PC-9 (cell line): ENCODE data around the gene IGFBP4. TPM values are rescaled to one million over a fixed set of nuclear protein-coding genes. Genes with fewer than 3 reads are reported as not detected.
"Not testable (repeated sequence)": the region's sequence is repeated elsewhere in the genome, so short reads cannot be mapped to it uniquely, and the experiment has no call there.

Source experiments
- BruUV-seq: library from RNA; stranded (reverse); fragments of 400-500 nt; replicated peaks from 2 replicates; lab custom pipeline; 2021; lab: Mats Ljungman, UMichigan
- CTCF ChIA-PET: fragments of 300-600 bp; sonication (Branson Sonifier 250); formaldehyde crosslinking; loops from one replicate; lab custom pipeline; 2022; ENCODE audit warnings: antibody characterized with exemption; lab: Charles Lee
- POLR2A ChIA-PET: fragments of 300-600 bp; sonication (Branson Sonifier 250); formaldehyde crosslinking; loops from one replicate; lab custom pipeline; 2022; ENCODE audit warnings: antibody characterized with exemption; ENCODE audit not compliant: unreplicated experiment; lab: Charles Lee
- DNase-seq, 2 experiments: peaks; one replicate each; pipeline versions ENCODE4 v3.0.0 to v3.0.0-alpha.2; 2015 to 2022; ENCODE audit warnings: mixed read lengths in 1 of 2
- H2AFZ ChIP-seq: fragments of 200-600 bp; sonication (generic); 2 replicates; pipeline ENCODE4 v1.8.1; 2017; ENCODE audit warnings: antibody characterized with exemption
- H3F3A ChIP-seq: fragments of 200-600 bp; sonication (generic); 2 replicates; pipeline ENCODE4 v1.8.1; 2017; ENCODE audit warnings: antibody characterized with exemption, mild to moderate bottlenecking, low read depth; ENCODE audit not compliant: insufficient read depth
- H3K27ac ChIP-seq: fragments of 200-600 bp; sonication (generic); 2 replicates; pipeline ENCODE4 v1.6.1; 2016; ENCODE audit warnings: mixed run types
- H3K27me3 ChIP-seq: fragments of 200-600 bp; sonication (generic); 2 replicates; pipeline ENCODE4 v1.6.1; 2016; ENCODE audit warnings: low read depth, mixed run types; ENCODE audit not compliant: insufficient read depth
- H3K36me3 ChIP-seq: fragments of 200-600 bp; sonication (generic); 2 replicates; pipeline ENCODE4 v1.6.1; 2016; ENCODE audit warnings: low read depth, mixed run types
- H3K4me1 ChIP-seq: fragments of 200-600 bp; sonication (generic); replicated peaks from 2 replicates; pipeline ENCODE4 v1.6.1; 2016; ENCODE audit warnings: mixed run types; ENCODE audit not compliant: insufficient read depth
- H3K4me2 ChIP-seq: fragments of 200-600 bp; sonication (generic); 2 replicates; pipeline ENCODE4 v1.6.1; 2017; ENCODE audit warnings: mixed run types
- H3K4me3 ChIP-seq: fragments of 200-600 bp; sonication (generic); 2 replicates; pipeline ENCODE4 v1.6.1; 2016; ENCODE audit warnings: mixed run types
- H3K79me2 ChIP-seq: fragments of 200-600 bp; sonication (generic); 2 replicates; pipeline ENCODE4 v1.6.1; 2017; ENCODE audit warnings: low read depth, mixed run types
- H3K9me2 ChIP-seq: fragments of 200-600 bp; sonication (generic); 2 replicates; pipeline ENCODE4 v1.8.1; 2017; ENCODE audit warnings: mild to moderate bottlenecking; ENCODE audit not compliant: insufficient read depth
- H3K9me3 ChIP-seq: fragments of 200-600 bp; sonication (generic); 2 replicates; pipeline ENCODE4 v1.8.1; 2016; ENCODE audit warnings: low read depth; ENCODE audit not compliant: insufficient read depth
- H4K20me1 ChIP-seq: fragments of 200-600 bp; sonication (generic); 2 replicates; pipeline ENCODE4 v1.8.1; 2017; ENCODE audit not compliant: insufficient read depth
- CTCF ChIP-seq: fragments of 200-600 bp; sonication (generic); conservative IDR thresholded peaks from 2 replicates; pipeline ENCODE4 v1.6.1; 2017; ENCODE audit warnings: mixed run types, antibody characterized with exemption, mild to moderate bottlenecking, moderate library complexity
- EZH2 ChIP-seq: fragments of 200-600 bp; sonication (generic); IDR thresholded peaks from 2 replicates; pipeline ENCODE4 v1.8.0; 2017; ENCODE audit warnings: antibody characterized with exemption, low read depth
- intact Hi-C: fragments of 100-400 bp; cut with micrococcal nuclease; formaldehyde crosslinking; loops from one replicate; pipeline ENCODE4 v1.10.0; 2022; ENCODE audit not compliant: unreplicated experiment
- total RNA-seq: library from RNA; stranded (reverse); gene quantifications from 2 replicates; pipeline ENCODE4 v1.2.3, GENCODE V29; 2021

Gene IGFBP4
- total RNA-seq, 1 experiment from 2014 or later, result 138 TPM

- Histone ChIP-seq H3K79me2 (peaks cover 40% of the 10 kb centered on the region), H3K4me1 (peaks cover 16% of the 10 kb centered on the region), H3K27me3 (no peaks in the 10 kb centered on the region), H3F3A (peaks cover 68% of the 10 kb centered on the region), H3K9me3 (no peaks in the 10 kb centered on the region), H3K9me2 (no peaks in the 10 kb centered on the region), H4K20me1 (no peaks in the 10 kb centered on the region), H2AFZ (no peak overlapping the region), H3K36me3 (peaks cover 31% of the 10 kb centered on the region), H3K4me3 (no peak overlapping the region), H3K27ac (no peak overlapping the region), H3K4me2 (no peak overlapping the region)
- TF ChIP-seq EZH2 (no peak), CTCF (no peak)
- no TSS peak for BruUV-seq
- intact Hi-C loops, result no loop called here
- ChIA-PET POLR2A (interaction anchor here (0.6 kb wide), 1 partner anchor 14 kb away, joined by 14 read pairs; no protein-coding TSS in a partner anchor), CTCF (interaction anchor here (1.4 kb wide), 1 partner anchor 148 kb away, joined by 3 read pairs; no protein-coding TSS in a partner anchor)
- DNase-seq, result no peak
These were observed 31.4 kb upstream of the IGFBP4 start for GRCh38 chr17:40411821-40412220.

- no peak overlapping the region for H2AFZ ChIP-seq
- peaks cover 25% of the 10 kb centered on the region for H3K36me3 ChIP-seq
- H3K9me3 ChIP-seq, result no peaks in the 10 kb centered on the region
- H3F3A ChIP-seq, result peaks cover 62% of the 10 kb centered on the region
- no peak for TF ChIP-seq EZH2
- no peak for TF ChIP-seq CTCF
- no peaks in the 10 kb centered on the region for H4K20me1 ChIP-seq
- peaks cover 16% of the 10 kb centered on the region for H3K4me1 ChIP-seq
- no peak overlapping the region for H3K4me3 ChIP-seq
- H3K4me2 ChIP-seq, result no peak overlapping the region
- intact Hi-C loops, result no loop called here
- H3K9me2 ChIP-seq, result no peaks in the 10 kb centered on the region
- no TSS peak for BruUV-seq
- no peak overlapping the region for H3K27ac ChIP-seq
- CTCF ChIA-PET, result interaction anchor here (1.4 kb wide), 1 partner anchor 147 kb away, joined by 3 read pairs; no protein-coding TSS in a partner anchor
- POLR2A ChIA-PET, result no interaction called here
- DNase-seq, result no peak
- peaks cover 49% of the 10 kb centered on the region for H3K79me2 ChIP-seq
- H3K27me3 ChIP-seq, result no peaks in the 10 kb centered on the region
These were observed 30.4 kb upstream of the IGFBP4 start for GRCh38 chr17:40412880-40413279.

- H3K4me3 ChIP-seq, H3K9me3 ChIP-seq, BruUV-seq, H2AFZ ChIP-seq, POLR2A ChIA-PET, H3K9me2 ChIP-seq, H3K27me3 ChIP-seq, H4K20me1 ChIP-seq, H3K4me2 ChIP-seq, intact Hi-C loops, H3K27ac ChIP-seq, DNase-seq: not testable (repeated sequence)
- peaks cover 51% of the 10 kb centered on the region for H3F3A ChIP-seq
- CTCF ChIA-PET, result interaction anchor here (0.6 kb wide), 1 partner anchor 56 kb away, joined by 3 read pairs; no protein-coding TSS in a partner anchor
- H3K4me1 ChIP-seq, result peaks cover 26% of the 10 kb centered on the region
- peaks cover 49% of the 10 kb centered on the region for H3K79me2 ChIP-seq
- H3K36me3 ChIP-seq, result peaks cover 25% of the 10 kb centered on the region
These were observed 28.9 kb upstream of the IGFBP4 start for GRCh38 chr17:40414312-40414711.
